ENCODE measurements around the gene MYL9.

GRCh38 chr20:36576081-36576445, 34.7 kb downstream of the MYL9 start:
- TF ChIP-seq POLR2A (IDR thresholded peaks at IDR 0.05) = no peak
- no peak for TF ChIP-seq CTCF (IDR thresholded peaks at IDR 0.05)
- TF ChIP-seq POLR2AphosphoS5 (IDR thresholded peaks at IDR 0.05; ENCODE audit: insufficient read depth in 1 of 2, low read depth in 1 of 2) = no peak

Data from vagina (tissue), 2 donors.